Measurements from ENCODE around the gene DUSP10.

DUSP10 gene

GRCh38 chr1:221697923-221698425 is 43.9 kb downstream of the DUSP10 start:
- no peak overlapping the region for H2AFZ ChIP-seq (ENCODE audit: low read length)
- H3K4me2 ChIP-seq (ENCODE audit: low read length) = no peak overlapping the region
- no peaks in the 10 kb centered on the region for H3K4me1 ChIP-seq (ENCODE audit: insufficient read depth, low read length, severe bottlenecking)
- H4K20me1 ChIP-seq (ENCODE audit: insufficient read depth, low read length) = no peaks in the 10 kb centered on the region
- H3F3A ChIP-seq (ENCODE audit: insufficient read depth, low read length) = no peaks in the 10 kb centered on the region
- no peaks in the 10 kb centered on the region for H3K27me3 ChIP-seq (ENCODE audit: insufficient read depth, low read length)
- no peaks in the 10 kb centered on the region for H3K9me3 ChIP-seq (ENCODE audit: low read length)
- TF ChIP-seq CTCF (IDR thresholded peaks at IDR 0.05; ENCODE audit: low read length) (no peak), EZH2 (IDR thresholded peaks at IDR 0.05; ENCODE audit: borderline replicate concordance, low read length) (no peak)
- no peaks in the 10 kb centered on the region for H3K9me2 ChIP-seq (ENCODE audit: low read depth, low read length)
- no peak overlapping the region for H3K4me3 ChIP-seq (ENCODE audit: low read depth, low read length, poor library complexity, severe bottlenecking)
- peaks cover 19% of the 10 kb centered on the region; the same call in 1 of the 2 replicates for H3K36me3 ChIP-seq (ENCODE audit: insufficient read depth, low read length)
- H3K27ac ChIP-seq (ENCODE audit: low read depth, low read length, poor library complexity, severe bottlenecking) = no peak overlapping the region
- no peak overlapping the region for H3K9ac ChIP-seq (ENCODE audit: low read length)
- no peaks in the 10 kb centered on the region for H3K79me2 ChIP-seq (ENCODE audit: insufficient read depth, low read length)

- no peaks in the 10 kb centered on the region for H3K9me3 ChIP-seq (ENCODE audit: low read length)
- no peaks in the 10 kb centered on the region for H3K9me2 ChIP-seq (ENCODE audit: low read depth, low read length)
- H4K20me1 ChIP-seq (ENCODE audit: insufficient read depth, low read length) = no peaks in the 10 kb centered on the region
- peaks cover 9% of the 10 kb centered on the region; the same call in 1 of the 2 replicates for H3K36me3 ChIP-seq (ENCODE audit: insufficient read depth, low read length)
- no peaks in the 10 kb centered on the region for H3F3A ChIP-seq (ENCODE audit: insufficient read depth, low read length)
- H3K4me2 ChIP-seq (ENCODE audit: low read length) = no peak overlapping the region
- no peak overlapping the region for H3K9ac ChIP-seq (ENCODE audit: low read length)
- TF ChIP-seq CTCF (IDR thresholded peaks at IDR 0.05; ENCODE audit: low read length) (no peak), EZH2 (IDR thresholded peaks at IDR 0.05; ENCODE audit: borderline replicate concordance, low read length) (no peak)
- H3K27me3 ChIP-seq (ENCODE audit: insufficient read depth, low read length) = no peaks in the 10 kb centered on the region
- no peaks in the 10 kb centered on the region for H3K4me1 ChIP-seq (ENCODE audit: insufficient read depth, low read length, severe bottlenecking)
- H3K4me3 ChIP-seq (ENCODE audit: low read depth, low read length, poor library complexity, severe bottlenecking) = no peak overlapping the region
- no peaks in the 10 kb centered on the region for H3K79me2 ChIP-seq (ENCODE audit: insufficient read depth, low read length)
- H3K27ac ChIP-seq (ENCODE audit: low read depth, low read length, poor library complexity, severe bottlenecking) = no peak overlapping the region
- no peak overlapping the region for H2AFZ ChIP-seq (ENCODE audit: low read length)
These were observed 45.0 kb downstream of the DUSP10 start for GRCh38 chr1:221696718-221697461.

DNA sequence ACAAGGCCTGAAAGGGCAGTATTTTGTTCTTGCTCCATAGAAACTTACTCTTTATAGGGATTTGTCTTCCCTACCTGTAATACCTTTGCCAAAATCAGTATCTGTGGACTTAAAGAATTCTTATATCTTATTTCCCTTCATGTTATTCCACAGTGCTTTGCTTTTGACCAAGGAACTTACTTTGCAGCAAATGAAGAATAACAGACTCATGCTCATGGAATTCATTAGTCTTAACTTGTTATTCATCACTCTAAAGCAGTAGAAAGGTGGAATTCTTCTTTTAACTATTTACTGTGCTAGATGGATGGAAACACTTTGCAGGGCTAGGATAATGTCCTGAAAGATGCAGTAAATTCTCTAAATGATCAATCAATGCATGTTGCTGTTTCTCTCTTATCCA is 45.9 kb downstream of the DUSP10 start:
- Histone ChIP-seq H3K79me2 (ENCODE audit: insufficient read depth, low read length) (no peaks in the 10 kb centered on the region), H3K9me3 (ENCODE audit: low read length) (no peaks in the 10 kb centered on the region), H3K4me2 (ENCODE audit: low read length) (no peak overlapping the region), H3K27ac (ENCODE audit: low read depth, low read length, poor library complexity, severe bottlenecking) (no peak overlapping the region), H3F3A (ENCODE audit: insufficient read depth, low read length) (no peaks in the 10 kb centered on the region), H3K27me3 (ENCODE audit: insufficient read depth, low read length) (no peaks in the 10 kb centered on the region), H3K9ac (ENCODE audit: low read length) (no peak overlapping the region), H2AFZ (ENCODE audit: low read length) (no peak overlapping the region), H3K4me3 (ENCODE audit: low read depth, low read length, poor library complexity, severe bottlenecking) (no peak overlapping the region), H3K9me2 (ENCODE audit: low read depth, low read length) (no peaks in the 10 kb centered on the region), H3K4me1 (ENCODE audit: insufficient read depth, low read length, severe bottlenecking) (no peaks in the 10 kb centered on the region), H4K20me1 (ENCODE audit: insufficient read depth, low read length) (no peaks in the 10 kb centered on the region), H3K36me3 (ENCODE audit: insufficient read depth, low read length) (peaks cover 4% of the 10 kb centered on the region; the same call in 1 of the 2 replicates)
- TF ChIP-seq CTCF (IDR thresholded peaks at IDR 0.05; ENCODE audit: low read length) = no peak
- no peak for TF ChIP-seq EZH2 (IDR thresholded peaks at IDR 0.05; ENCODE audit: borderline replicate concordance, low read length)

All from OCI-LY1 (cell line).